ENCODE results near the gene GFOD2.

GRCh38 chr16:67720236-67720635 lies 1.1 kb upstream of the GFOD2 start:
- TF ChIP-seq CTCF (conservative IDR thresholded peaks at IDR 0.05; ENCODE audit: low read depth in 2 of 2) = no peak
- no peak for TF ChIP-seq POLR2AphosphoS5 (IDR thresholded peaks at IDR 0.05; ENCODE audit: low read depth)
- TF ChIP-seq, protein P1, sequence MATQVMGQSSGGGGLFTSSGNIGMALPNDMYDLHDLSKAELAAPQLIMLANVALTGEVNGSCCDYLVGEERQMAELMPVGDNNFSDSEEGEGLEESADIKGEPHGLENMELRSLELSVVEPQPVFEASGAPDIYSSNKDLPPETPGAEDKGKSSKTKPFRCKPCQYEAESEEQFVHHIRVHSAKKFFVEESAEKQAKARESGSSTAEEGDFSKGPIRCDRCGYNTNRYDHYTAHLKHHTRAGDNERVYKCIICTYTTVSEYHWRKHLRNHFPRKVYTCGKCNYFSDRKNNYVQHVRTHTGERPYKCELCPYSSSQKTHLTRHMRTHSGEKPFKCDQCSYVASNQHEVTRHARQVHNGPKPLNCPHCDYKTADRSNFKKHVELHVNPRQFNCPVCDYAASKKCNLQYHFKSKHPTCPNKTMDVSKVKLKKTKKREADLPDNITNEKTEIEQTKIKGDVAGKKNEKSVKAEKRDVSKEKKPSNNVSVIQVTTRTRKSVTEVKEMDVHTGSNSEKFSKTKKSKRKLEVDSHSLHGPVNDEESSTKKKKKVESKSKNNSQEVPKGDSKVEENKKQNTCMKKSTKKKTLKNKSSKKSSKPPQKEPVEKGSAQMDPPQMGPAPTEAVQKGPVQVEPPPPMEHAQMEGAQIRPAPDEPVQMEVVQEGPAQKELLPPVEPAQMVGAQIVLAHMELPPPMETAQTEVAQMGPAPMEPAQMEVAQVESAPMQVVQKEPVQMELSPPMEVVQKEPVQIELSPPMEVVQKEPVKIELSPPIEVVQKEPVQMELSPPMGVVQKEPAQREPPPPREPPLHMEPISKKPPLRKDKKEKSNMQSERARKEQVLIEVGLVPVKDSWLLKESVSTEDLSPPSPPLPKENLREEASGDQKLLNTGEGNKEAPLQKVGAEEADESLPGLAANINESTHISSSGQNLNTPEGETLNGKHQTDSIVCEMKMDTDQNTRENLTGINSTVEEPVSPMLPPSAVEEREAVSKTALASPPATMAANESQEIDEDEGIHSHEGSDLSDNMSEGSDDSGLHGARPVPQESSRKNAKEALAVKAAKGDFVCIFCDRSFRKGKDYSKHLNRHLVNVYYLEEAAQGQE (IDR thresholded peaks at IDR 0.05; ENCODE audit: unreplicated experiment) = no peak
- no peak for TF ChIP-seq CREB1 (CRISPR knock-in tag; IDR thresholded peaks at IDR 0.05; ENCODE audit: low read depth)
- no peak for TF ChIP-seq EZH2 (IDR thresholded peaks at IDR 0.05; ENCODE audit: low read depth, unreplicated experiment)
- TF ChIP-seq EZH2phosphoT487 (IDR thresholded peaks at IDR 0.05; ENCODE audit: unreplicated experiment) = no peak
- TF ChIP-seq JUNB (IDR thresholded peaks at IDR 0.05; ENCODE audit: unreplicated experiment) = no peak
- TF ChIP-seq, protein P2, sequence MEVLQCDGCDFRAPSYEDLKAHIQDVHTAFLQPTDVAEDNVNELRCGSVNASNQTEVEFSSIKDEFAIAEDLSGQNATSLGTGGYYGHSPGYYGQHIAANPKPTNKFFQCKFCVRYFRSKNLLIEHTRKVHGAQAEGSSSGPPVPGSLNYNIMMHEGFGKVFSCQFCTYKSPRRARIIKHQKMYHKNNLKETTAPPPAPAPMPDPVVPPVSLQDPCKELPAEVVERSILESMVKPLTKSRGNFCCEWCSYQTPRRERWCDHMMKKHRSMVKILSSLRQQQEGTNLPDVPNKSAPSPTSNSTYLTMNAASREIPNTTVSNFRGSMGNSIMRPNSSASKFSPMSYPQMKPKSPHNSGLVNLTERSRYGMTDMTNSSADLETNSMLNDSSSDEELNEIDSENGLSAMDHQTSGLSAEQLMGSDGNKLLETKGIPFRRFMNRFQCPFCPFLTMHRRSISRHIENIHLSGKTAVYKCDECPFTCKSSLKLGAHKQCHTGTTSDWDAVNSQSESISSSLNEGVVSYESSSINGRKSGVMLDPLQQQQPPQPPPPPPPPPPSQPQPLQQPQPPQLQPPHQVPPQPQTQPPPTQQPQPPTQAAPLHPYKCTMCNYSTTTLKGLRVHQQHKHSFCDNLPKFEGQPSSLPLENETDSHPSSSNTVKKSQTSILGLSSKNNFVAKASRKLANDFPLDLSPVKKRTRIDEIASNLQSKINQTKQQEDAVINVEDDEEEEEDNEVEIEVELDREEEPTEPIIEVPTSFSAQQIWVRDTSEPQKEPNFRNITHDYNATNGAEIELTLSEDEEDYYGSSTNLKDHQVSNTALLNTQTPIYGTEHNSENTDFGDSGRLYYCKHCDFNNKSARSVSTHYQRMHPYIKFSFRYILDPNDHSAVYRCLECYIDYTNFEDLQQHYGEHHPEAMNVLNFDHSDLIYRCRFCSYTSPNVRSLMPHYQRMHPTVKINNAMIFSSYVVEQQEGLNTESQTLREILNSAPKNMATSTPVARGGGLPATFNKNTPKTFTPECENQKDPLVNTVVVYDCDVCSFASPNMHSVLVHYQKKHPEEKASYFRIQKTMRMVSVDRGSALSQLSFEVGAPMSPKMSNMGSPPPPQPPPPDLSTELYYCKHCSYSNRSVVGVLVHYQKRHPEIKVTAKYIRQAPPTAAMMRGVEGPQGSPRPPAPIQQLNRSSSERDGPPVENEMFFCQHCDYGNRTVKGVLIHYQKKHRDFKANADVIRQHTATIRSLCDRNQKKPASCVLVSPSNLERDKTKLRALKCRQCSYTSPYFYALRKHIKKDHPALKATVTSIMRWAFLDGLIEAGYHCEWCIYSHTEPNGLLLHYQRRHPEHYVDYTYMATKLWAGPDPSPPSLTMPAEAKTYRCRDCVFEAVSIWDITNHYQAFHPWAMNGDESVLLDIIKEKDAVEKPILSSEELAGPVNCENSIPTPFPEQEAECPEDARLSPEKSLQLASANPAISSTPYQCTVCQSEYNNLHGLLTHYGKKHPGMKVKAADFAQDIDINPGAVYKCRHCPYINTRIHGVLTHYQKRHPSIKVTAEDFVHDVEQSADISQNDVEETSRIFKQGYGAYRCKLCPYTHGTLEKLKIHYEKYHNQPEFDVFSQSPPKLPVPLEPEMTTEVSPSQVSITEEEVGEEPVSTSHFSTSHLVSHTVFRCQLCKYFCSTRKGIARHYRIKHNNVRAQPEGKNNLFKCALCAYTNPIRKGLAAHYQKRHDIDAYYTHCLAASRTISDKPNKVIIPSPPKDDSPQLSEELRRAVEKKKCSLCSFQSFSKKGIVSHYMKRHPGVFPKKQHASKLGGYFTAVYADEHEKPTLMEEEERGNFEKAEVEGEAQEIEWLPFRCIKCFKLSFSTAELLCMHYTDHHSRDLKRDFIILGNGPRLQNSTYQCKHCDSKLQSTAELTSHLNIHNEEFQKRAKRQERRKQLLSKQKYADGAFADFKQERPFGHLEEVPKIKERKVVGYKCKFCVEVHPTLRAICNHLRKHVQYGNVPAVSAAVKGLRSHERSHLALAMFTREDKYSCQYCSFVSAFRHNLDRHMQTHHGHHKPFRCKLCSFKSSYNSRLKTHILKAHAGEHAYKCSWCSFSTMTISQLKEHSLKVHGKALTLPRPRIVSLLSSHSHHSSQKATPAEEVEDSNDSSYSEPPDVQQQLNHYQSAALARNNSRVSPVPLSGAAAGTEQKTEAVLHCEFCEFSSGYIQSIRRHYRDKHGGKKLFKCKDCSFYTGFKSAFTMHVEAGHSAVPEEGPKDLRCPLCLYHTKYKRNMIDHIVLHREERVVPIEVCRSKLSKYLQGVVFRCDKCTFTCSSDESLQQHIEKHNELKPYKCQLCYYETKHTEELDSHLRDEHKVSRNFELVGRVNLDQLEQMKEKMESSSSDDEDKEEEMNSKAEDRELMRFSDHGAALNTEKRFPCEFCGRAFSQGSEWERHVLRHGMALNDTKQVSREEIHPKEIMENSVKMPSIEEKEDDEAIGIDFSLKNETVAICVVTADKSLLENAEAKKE (CRISPR knock-in tag; IDR thresholded peaks at IDR 0.05) = no peak
- TF ChIP-seq, protein P3, sequence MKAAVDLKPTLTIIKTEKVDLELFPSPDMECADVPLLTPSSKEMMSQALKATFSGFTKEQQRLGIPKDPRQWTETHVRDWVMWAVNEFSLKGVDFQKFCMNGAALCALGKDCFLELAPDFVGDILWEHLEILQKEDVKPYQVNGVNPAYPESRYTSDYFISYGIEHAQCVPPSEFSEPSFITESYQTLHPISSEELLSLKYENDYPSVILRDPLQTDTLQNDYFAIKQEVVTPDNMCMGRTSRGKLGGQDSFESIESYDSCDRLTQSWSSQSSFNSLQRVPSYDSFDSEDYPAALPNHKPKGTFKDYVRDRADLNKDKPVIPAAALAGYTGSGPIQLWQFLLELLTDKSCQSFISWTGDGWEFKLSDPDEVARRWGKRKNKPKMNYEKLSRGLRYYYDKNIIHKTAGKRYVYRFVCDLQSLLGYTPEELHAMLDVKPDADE (IDR thresholded peaks at IDR 0.05) = no peak
- no peak for TF ChIP-seq ZNF114 (CRISPR knock-in tag; IDR thresholded peaks at IDR 0.05)

Data from GM23338 (cell line).